HL-60 (cell line): Measurements from ENCODE around the gene OPHN1.
A peak's percentile ranks its signal among the peaks of the same experiment; 100 is the strongest.

Experiments used
- DNase-seq, 2 experiments: peaks; one replicate each; pipeline ENCODE4 v3.0.0-alpha.2; 2010 to 2020; ENCODE audit warnings: low read depth in 1 of 2, low spot score in 1 of 2
- H3K27ac ChIP-seq: fragments of 250-450 bp; sonication (Bioruptor Pico); replicated peaks from 2 replicates; pipeline ENCODE4 v1.5.1; 2020; ENCODE audit warnings: mild to moderate bottlenecking, moderate library complexity
- H3K27me3 ChIP-seq: fragments of 250-450 bp; sonication (Bioruptor Pico); 2 replicates; pipeline ENCODE4 v1.5.1; 2021; ENCODE audit warnings: mild to moderate bottlenecking, moderate library complexity; ENCODE audit not compliant: insufficient read depth, poor library complexity, severe bottlenecking
- H3K4me3 ChIP-seq: replicated peaks from 2 replicates; pipeline ENCODE4 v1.5.1; 2011; ENCODE audit warnings: mild to moderate bottlenecking, control low read depth, low read length; ENCODE audit not compliant: insufficient read depth
- GABPA ChIP-seq: IDR thresholded peaks from 2 replicates; pipeline ENCODE4 v1.6.1; 2012; ENCODE audit warnings: low read depth
- POLR2AphosphoS5 ChIP-seq: IDR thresholded peaks from 2 replicates; pipeline ENCODE4 v1.6.1; 2012; ENCODE audit warnings: low read depth
- SPI1 ChIP-seq: IDR thresholded peaks from 2 replicates; pipeline ENCODE4 v1.6.1; 2012; ENCODE audit warnings: low read depth, mild to moderate bottlenecking, borderline replicate concordance
- TF ChIP-seq, protein P1 (sequence below): IDR thresholded peaks from one replicate; pipeline ENCODE4 v1.5.1; 2011; ENCODE audit warnings: low read length, control low read depth, inconsistent platforms; ENCODE audit not compliant: insufficient read depth
- TF ChIP-seq, protein P2 (sequence below): IDR thresholded peaks from 2 replicates; pipeline ENCODE4 v1.6.1; 2012; ENCODE audit warnings: low read depth; ENCODE audit not compliant: insufficient replicate concordance

The OPHN1 gene

GRCh38 chrX:68232206-68232605 is 201.1 kb downstream of the OPHN1 start:
- no peak overlapping the region for H3K27ac ChIP-seq
- no peak for DNase-seq
- TF ChIP-seq, protein P1, sequence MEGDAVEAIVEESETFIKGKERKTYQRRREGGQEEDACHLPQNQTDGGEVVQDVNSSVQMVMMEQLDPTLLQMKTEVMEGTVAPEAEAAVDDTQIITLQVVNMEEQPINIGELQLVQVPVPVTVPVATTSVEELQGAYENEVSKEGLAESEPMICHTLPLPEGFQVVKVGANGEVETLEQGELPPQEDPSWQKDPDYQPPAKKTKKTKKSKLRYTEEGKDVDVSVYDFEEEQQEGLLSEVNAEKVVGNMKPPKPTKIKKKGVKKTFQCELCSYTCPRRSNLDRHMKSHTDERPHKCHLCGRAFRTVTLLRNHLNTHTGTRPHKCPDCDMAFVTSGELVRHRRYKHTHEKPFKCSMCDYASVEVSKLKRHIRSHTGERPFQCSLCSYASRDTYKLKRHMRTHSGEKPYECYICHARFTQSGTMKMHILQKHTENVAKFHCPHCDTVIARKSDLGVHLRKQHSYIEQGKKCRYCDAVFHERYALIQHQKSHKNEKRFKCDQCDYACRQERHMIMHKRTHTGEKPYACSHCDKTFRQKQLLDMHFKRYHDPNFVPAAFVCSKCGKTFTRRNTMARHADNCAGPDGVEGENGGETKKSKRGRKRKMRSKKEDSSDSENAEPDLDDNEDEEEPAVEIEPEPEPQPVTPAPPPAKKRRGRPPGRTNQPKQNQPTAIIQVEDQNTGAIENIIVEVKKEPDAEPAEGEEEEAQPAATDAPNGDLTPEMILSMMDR, result no peak
- TF ChIP-seq, protein P2, sequence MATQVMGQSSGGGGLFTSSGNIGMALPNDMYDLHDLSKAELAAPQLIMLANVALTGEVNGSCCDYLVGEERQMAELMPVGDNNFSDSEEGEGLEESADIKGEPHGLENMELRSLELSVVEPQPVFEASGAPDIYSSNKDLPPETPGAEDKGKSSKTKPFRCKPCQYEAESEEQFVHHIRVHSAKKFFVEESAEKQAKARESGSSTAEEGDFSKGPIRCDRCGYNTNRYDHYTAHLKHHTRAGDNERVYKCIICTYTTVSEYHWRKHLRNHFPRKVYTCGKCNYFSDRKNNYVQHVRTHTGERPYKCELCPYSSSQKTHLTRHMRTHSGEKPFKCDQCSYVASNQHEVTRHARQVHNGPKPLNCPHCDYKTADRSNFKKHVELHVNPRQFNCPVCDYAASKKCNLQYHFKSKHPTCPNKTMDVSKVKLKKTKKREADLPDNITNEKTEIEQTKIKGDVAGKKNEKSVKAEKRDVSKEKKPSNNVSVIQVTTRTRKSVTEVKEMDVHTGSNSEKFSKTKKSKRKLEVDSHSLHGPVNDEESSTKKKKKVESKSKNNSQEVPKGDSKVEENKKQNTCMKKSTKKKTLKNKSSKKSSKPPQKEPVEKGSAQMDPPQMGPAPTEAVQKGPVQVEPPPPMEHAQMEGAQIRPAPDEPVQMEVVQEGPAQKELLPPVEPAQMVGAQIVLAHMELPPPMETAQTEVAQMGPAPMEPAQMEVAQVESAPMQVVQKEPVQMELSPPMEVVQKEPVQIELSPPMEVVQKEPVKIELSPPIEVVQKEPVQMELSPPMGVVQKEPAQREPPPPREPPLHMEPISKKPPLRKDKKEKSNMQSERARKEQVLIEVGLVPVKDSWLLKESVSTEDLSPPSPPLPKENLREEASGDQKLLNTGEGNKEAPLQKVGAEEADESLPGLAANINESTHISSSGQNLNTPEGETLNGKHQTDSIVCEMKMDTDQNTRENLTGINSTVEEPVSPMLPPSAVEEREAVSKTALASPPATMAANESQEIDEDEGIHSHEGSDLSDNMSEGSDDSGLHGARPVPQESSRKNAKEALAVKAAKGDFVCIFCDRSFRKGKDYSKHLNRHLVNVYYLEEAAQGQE, result no peak
- TF ChIP-seq SPI1 (no peak), GABPA (no peak), POLR2AphosphoS5 (no peak)
- H3K27me3 ChIP-seq, result no peaks in the 10 kb centered on the region
- no peak overlapping the region for H3K4me3 ChIP-seq

DNA sequence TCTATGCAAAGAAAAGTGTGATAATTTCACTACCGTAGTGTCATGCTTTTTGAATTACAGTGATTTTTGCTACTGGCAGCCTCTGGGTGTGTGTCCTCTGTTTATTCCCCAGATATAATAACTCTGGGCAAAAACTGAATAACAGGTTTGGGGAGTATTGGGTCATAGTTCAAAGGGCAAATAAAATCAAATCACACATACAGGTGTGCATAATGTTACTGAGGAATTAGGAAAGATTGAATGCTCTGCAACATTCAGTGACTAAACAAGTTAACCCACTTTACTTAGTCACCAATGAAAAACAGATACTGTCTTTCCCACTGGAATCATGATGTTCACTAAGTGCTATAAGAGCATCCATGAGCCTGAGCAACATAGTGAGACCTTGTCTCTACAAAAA is 224.3 kb downstream of the OPHN1 start:
- no peak for TF ChIP-seq SPI1
- TF ChIP-seq, protein P1, result no peak
- no peak overlapping the region for H3K27ac ChIP-seq
- no peaks in the 10 kb centered on the region for H3K27me3 ChIP-seq
- H3K4me3 ChIP-seq, result no peak overlapping the region
- no peak for DNase-seq

DNA sequence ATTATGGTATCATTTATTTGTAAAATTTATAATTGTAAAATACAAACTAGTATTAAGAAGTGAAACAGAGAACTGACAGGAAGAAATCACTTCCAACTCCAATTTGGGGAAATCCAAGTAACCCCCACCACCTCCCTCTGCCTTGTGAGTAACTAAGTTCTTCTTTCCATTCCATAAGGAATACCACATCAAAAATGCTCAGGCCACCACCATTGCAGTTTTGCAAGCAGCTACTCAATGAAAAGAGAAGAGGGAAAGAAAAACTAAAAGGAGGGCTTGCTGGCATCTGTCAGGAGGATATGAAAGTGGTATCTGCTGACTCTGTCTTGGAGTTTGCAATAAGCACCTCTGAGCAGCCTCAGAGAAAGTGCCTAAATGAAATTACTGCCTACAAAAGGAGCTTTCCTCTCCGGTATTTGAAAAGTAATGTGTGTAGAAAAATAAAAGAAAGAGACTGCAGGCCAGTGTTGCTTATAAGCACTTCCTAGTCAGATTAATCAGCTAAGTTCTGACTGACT is 228.7 kb downstream of the OPHN1 start:
- no peak overlapping the region for H3K27ac ChIP-seq
- no peak for TF ChIP-seq GABPA
- TF ChIP-seq, protein P2, result no peak
- no peak for TF ChIP-seq POLR2AphosphoS5
- TF ChIP-seq, protein P1, result no peak
- no peak for TF ChIP-seq SPI1
- no peak overlapping the region for H3K4me3 ChIP-seq
- no peak for DNase-seq
- no peaks in the 10 kb centered on the region for H3K27me3 ChIP-seq

GRCh38 chrX:68203646-68204045 is 229.6 kb downstream of the OPHN1 start:
- no peak overlapping the region for H3K27ac ChIP-seq
- no peaks in the 10 kb centered on the region for H3K27me3 ChIP-seq
- peak; percentile 58; the same call in 1 of the 2 replicates for TF ChIP-seq SPI1
- TF ChIP-seq GABPA, result no peak
- TF ChIP-seq, protein P1, result no peak
- DNase-seq, result no peak
- H3K4me3 ChIP-seq, result no peak overlapping the region
